SH-SY5Y (cell line): ENCODE data around the gene CEP85L.

ENCODE experiments used
- GATA2 ChIP-seq: IDR thresholded peaks from 2 replicates; pipeline ENCODE4 v1.6.1; 2011; ENCODE audit warnings: mild to moderate bottlenecking, low read depth, low read length
- GATA3 ChIP-seq: IDR thresholded peaks from 2 replicates; pipeline ENCODE4 v1.6.1; 2011; ENCODE audit warnings: low read depth, mild to moderate bottlenecking, low read length, moderate library complexity

- no peak for TF ChIP-seq GATA3
- TF ChIP-seq GATA2 = no peak
Measured at GRCh38 chr6:118468682-118469465, 182.5 kb downstream of the CEP85L start.
